Measurements from ENCODE around the gene GRIA1. TPM values are rescaled to one million over a fixed set of nuclear protein-coding genes. Genes with fewer than 3 reads are reported as not detected.

Gene GRIA1
- total RNA-seq, 4 donors from 2014 or later: 0.63 to 1.2 (median 0.93) TPM

DNA sequence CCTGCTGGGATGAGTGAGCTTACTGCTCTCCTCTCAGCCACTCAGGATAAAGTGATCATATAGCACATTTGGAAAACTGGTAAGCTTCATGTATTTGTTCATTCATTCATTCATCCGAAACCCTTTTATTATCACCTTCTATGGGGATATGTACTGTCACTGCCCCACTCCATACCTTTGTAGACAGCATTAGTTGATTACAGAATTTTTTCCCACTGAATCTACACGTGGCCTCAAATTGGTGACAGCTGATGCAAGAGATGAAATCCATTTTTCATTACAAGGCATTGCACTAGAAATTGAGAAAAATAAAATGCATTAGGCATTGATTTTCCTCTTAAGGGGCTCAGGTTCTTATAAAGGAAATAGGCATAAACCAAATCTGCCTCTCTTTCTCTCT lies 9.7 kb downstream of the GRIA1 start:
- intact Hi-C loops (cut with DNase I): no loop called here
- TF ChIP-seq, protein P1, sequence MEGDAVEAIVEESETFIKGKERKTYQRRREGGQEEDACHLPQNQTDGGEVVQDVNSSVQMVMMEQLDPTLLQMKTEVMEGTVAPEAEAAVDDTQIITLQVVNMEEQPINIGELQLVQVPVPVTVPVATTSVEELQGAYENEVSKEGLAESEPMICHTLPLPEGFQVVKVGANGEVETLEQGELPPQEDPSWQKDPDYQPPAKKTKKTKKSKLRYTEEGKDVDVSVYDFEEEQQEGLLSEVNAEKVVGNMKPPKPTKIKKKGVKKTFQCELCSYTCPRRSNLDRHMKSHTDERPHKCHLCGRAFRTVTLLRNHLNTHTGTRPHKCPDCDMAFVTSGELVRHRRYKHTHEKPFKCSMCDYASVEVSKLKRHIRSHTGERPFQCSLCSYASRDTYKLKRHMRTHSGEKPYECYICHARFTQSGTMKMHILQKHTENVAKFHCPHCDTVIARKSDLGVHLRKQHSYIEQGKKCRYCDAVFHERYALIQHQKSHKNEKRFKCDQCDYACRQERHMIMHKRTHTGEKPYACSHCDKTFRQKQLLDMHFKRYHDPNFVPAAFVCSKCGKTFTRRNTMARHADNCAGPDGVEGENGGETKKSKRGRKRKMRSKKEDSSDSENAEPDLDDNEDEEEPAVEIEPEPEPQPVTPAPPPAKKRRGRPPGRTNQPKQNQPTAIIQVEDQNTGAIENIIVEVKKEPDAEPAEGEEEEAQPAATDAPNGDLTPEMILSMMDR (IDR thresholded peaks at IDR 0.05): no peak
- TF ChIP-seq EP300 (IDR thresholded peaks at IDR 0.05) (no peak), POLR2AphosphoS5 (IDR thresholded peaks at IDR 0.05) (no peak), POLR2A (IDR thresholded peaks at IDR 0.05; ENCODE audit: low read depth) (no peak)
- Histone ChIP-seq H3K27ac (replicated peaks in 1 of 4) (no peak overlapping the region), H3K9me3 (no peaks in the 10 kb centered on the region), H3K36me3 (no peaks in the 10 kb centered on the region), H3K4me3 (no peak overlapping the region), H3K4me1 (no peaks in the 10 kb centered on the region), H3K27me3 (no peaks in the 10 kb centered on the region)
- peak; percentile 12 for DNase-seq (ENCODE audit: extremely low spot score)
- 85% methylated on average over 2 of the region's 2 CpGs for WGBS

DNA sequence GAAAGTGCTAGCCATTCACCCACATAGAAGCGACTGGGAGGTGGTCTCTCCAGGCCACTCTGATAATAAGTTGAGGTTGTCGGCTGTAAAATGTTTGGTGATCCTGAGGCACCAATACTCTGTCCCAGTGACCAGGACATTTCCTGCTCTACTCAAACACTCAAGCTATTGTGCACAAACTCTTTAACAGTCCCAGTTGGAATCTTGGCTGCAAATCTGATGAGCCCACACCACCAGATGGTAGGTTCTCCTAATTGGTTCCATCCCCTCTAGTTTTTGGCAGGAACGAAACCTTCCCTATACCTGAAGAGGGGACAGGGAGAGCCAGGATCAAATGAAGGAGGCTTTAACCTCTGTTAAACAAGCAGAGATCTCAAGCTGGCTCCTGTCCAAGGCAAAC lies 14.3 kb downstream of the GRIA1 start:
- no peaks in the 10 kb centered on the region for H3K36me3 ChIP-seq
- H3K4me3 ChIP-seq: no peak overlapping the region
- no peaks in the 10 kb centered on the region for H3K27me3 ChIP-seq
- TF ChIP-seq EP300 (IDR thresholded peaks at IDR 0.05) (no peak), POLR2A (IDR thresholded peaks at IDR 0.05; ENCODE audit: low read depth) (no peak), POLR2AphosphoS5 (IDR thresholded peaks at IDR 0.05) (no peak)
- TF ChIP-seq, protein P1 (IDR thresholded peaks at IDR 0.05): no peak
- WGBS: 90% methylated on average over 3 of the region's 3 CpGs
- peaks cover 0 to 6% (median 3%) of the 10 kb centered on the region in 4 donors for H3K9me3 ChIP-seq
- DNase-seq (ENCODE audit: extremely low spot score): peak; percentile 70
- no peak overlapping the region for H3K27ac ChIP-seq (replicated peaks in 1 of 4)
- intact Hi-C loops (cut with DNase I): no loop called here
- H3K4me1 ChIP-seq: no peaks in the 10 kb centered on the region

DNA sequence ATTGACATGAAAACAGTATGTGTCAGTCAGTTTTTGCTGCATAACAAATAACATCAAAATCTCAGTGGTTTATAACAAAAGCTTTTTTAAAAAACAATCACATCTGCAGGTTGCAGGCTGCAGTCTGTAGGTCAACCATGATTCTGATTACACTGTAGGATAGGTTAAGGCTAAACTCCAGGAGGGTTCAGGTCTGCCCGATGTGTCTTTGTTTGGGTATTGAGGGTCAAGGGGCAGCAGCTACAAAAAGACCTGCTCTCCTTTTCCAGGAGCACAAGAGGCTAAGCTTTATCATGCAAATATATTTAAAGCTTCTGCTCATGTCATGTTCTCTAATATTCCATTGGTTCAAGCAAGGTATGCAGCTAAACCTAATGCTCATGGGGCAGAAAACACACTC lies 18.2 kb downstream of the GRIA1 start:
- intact Hi-C loops (cut with DNase I): no loop called here
- no peaks in the 10 kb centered on the region for H3K4me1 ChIP-seq

DNA sequence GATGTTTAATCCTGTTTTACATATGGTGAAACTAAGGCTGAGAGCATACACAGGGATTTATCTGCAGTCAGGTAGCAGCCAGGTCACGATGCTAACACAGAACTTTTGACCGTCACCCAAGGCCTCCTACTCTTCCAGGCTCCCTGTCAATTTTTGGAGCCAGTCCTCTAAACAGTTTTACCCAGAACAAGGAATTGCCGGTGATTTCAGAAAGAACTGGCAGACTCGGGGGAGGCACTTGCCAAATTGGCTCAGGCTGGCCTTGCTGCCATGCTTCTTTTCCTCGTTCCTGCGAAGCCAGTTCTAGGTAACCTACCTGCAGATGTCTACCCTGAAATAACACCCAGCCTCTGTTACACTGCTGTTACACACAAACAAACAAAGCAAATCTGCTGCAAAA lies 21.2 kb downstream of the GRIA1 start:
- DNase-seq (ENCODE audit: extremely low spot score): peak; percentile 19
- Histone ChIP-seq H3K9me3 (peaks cover 0 to 11% (median 3%) of the 10 kb centered on the region in 4 donors), H3K4me3 (no peak overlapping the region), H3K27me3 (no peaks in the 10 kb centered on the region), H3K36me3 (no peaks in the 10 kb centered on the region), H3K27ac (replicated peaks in 1 of 4) (no peak overlapping the region), H3K4me1 (no peaks in the 10 kb centered on the region)
- intact Hi-C loops (cut with DNase I): no loop called here
- TF ChIP-seq POLR2AphosphoS5 (IDR thresholded peaks at IDR 0.05) (no peak), EP300 (IDR thresholded peaks at IDR 0.05) (no peak), POLR2A (IDR thresholded peaks at IDR 0.05; ENCODE audit: low read depth) (no peak)
- TF ChIP-seq, protein P1 (IDR thresholded peaks at IDR 0.05): no peak
- 51% methylated on average over 5 of the region's 6 CpGs for WGBS

More for the DNA sequence above, 18.2 kb downstream of the GRIA1 start:
- Histone ChIP-seq H3K27me3 (no peaks in the 10 kb centered on the region), H3K36me3 (no peaks in the 10 kb centered on the region), H3K9me3 (peaks cover 0 to 6% (median 3%) of the 10 kb centered on the region in 4 donors), H3K4me3 (no peak overlapping the region), H3K27ac (replicated peaks in 1 of 4) (no peak overlapping the region)
- WGBS: 95% methylated on average over 1 of the region's 1 CpG
- TF ChIP-seq, protein P1 (IDR thresholded peaks at IDR 0.05): no peak
- TF ChIP-seq POLR2AphosphoS5 (IDR thresholded peaks at IDR 0.05) (no peak), EP300 (IDR thresholded peaks at IDR 0.05) (no peak), POLR2A (IDR thresholded peaks at IDR 0.05; ENCODE audit: low read depth) (no peak)
- DNase-seq (ENCODE audit: extremely low spot score): peak; percentile 34

DNA sequence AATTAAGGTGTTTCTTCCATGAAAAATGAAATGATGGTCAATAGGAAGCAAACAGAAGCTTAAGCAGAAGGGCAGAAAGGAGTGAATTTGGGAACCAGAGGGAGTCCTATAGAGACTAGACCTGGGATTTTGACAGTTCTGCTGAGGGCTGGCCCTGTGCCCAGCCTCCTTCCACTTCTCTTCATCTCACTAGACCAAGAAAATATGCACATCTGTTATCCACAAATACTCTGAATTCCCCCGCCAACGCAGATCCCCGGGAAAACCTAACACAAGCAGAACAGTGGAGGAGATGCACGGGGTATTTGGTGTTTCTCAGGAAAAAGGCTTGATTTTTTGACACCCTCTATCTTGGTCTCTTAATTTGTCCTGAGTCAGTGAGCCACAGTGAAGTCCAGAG lies 22.7 kb downstream of the GRIA1 start:
- Histone ChIP-seq H3K4me1 (no peaks in the 10 kb centered on the region), H3K27me3 (no peaks in the 10 kb centered on the region), H3K36me3 (no peaks in the 10 kb centered on the region), H3K27ac (replicated peaks in 1 of 4) (no peak overlapping the region), H3K9me3 (peaks cover 0 to 11% (median 3%) of the 10 kb centered on the region in 4 donors), H3K4me3 (no peak overlapping the region)
- intact Hi-C loops (cut with DNase I): no loop called here
- peak; percentile 66 for DNase-seq (ENCODE audit: extremely low spot score)
- 45% methylated on average over 4 of the region's 4 CpGs for WGBS
- TF ChIP-seq EP300 (IDR thresholded peaks at IDR 0.05): no peak
- TF ChIP-seq POLR2AphosphoS5 (IDR thresholded peaks at IDR 0.05): no peak
- TF ChIP-seq POLR2A (IDR thresholded peaks at IDR 0.05; ENCODE audit: low read depth): no peak
- TF ChIP-seq, protein P1 (IDR thresholded peaks at IDR 0.05): no peak
